ENCODE results near the gene OLFM2. TPM values are rescaled to one million over a fixed set of nuclear protein-coding genes. Genes with fewer than 3 reads are reported as not detected.
A peak's percentile ranks its signal among the peaks of the same experiment; 100 is the strongest.
"Not testable (repeated sequence)": the region's sequence is repeated elsewhere in the genome, so short reads cannot be mapped to it uniquely, and the experiment has no call there.

Gene OLFM2
- total RNA-seq, 1 donor: 16.0 TPM

GRCh38 chr19:9935506-9936325 lies 599 bp downstream of the OLFM2 start:
- no peak for TF ChIP-seq CTCF (IDR thresholded peaks at IDR 0.05; ENCODE audit: insufficient read depth, low read length)
- DNase-seq (ENCODE audit: low read depth): no peak
- no peak overlapping the region for H3K4me3 ChIP-seq (ENCODE audit: low read depth, low read length)

- no peak overlapping the region for H3K4me3 ChIP-seq (ENCODE audit: low read depth, low read length)
- DNase-seq (ENCODE audit: low read depth): peak; percentile 62
- TF ChIP-seq CTCF (IDR thresholded peaks at IDR 0.05; ENCODE audit: insufficient read depth, low read length): peak; percentile 88
Observed at GRCh38 chr19:9934132-9934950, 2.0 kb downstream of the OLFM2 start.

GRCh38 chr19:9932835-9933234 lies 3.5 kb downstream of the OLFM2 start:
- no peak for DNase-seq (ENCODE audit: low read depth)
- no peak for TF ChIP-seq CTCF (IDR thresholded peaks at IDR 0.05; ENCODE audit: insufficient read depth, low read length)
- H3K4me3 ChIP-seq (ENCODE audit: low read depth, low read length): no peak overlapping the region

GRCh38 chr19:9931629-9932028 lies 4.7 kb downstream of the OLFM2 start:
- no peak overlapping the region for H3K4me3 ChIP-seq (ENCODE audit: low read depth, low read length)
- DNase-seq (ENCODE audit: low read depth): no peak
- TF ChIP-seq CTCF (IDR thresholded peaks at IDR 0.05; ENCODE audit: insufficient read depth, low read length): no peak

GRCh38 chr19:9923440-9923839 lies 12.9 kb downstream of the OLFM2 start:
- no peak for TF ChIP-seq CTCF (IDR thresholded peaks at IDR 0.05; ENCODE audit: insufficient read depth, low read length)
- no peak overlapping the region for H3K4me3 ChIP-seq (ENCODE audit: low read depth, low read length)

GRCh38 chr19:9922782-9923379 lies 13.4 kb downstream of the OLFM2 start:
- not testable (repeated sequence) for H3K4me3 ChIP-seq (ENCODE audit: low read depth, low read length); DNase-seq (ENCODE audit: low read depth)

More at GRCh38 chr19:9923440-9923839, 12.9 kb downstream of the OLFM2 start:
- DNase-seq (ENCODE audit: low read depth): no peak

DNA sequence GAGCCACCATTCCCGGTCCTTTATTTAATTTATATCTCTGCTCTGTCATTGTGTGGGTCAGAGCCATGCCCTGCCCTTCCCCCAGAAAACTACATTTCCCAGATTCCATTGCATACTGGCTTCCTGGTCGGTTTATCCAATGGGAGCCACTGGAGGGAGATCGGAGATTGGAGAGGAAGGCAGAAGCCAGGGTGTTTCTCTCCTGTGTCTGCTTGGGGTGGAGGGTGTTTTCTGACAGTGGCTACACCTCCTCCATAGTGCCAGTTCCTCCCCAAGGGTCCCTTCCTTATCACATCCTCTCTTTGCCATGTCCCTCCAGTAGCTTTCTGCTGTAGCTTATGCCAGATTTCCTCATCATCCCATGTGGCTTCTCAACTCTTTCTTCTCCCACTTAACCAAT lies 19.0 kb downstream of the OLFM2 start:
- H3K4me3 ChIP-seq (ENCODE audit: low read depth, low read length): no peak overlapping the region
- TF ChIP-seq CTCF (IDR thresholded peaks at IDR 0.05; ENCODE audit: insufficient read depth, low read length): no peak
- peak; percentile 52 for DNase-seq (ENCODE audit: low read depth)
